ENCODE results near the gene AGMO.
A peak's percentile ranks its signal among the peaks of the same experiment; 100 is the strongest.

AGMO gene

DNA sequence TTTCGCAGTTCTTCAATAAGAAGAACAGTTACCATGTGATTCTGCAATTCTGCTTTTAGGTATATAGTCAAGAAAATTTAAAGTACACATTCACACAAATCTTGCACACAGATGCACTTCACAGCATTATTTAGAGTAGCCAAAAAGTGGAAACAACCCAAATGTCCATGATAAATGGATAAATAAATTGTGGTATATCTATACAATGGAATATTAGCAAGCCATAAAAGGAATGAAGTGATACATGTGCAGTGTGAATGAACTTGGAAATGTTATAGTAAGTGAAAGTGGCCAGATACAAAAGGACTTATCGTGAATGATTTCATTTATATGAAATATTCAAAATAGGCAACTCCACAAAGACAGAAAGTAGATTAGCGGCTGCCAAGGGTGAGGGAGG, 109.1 kb downstream of the AGMO start:
- no peak for FAIRE-seq

DNA sequence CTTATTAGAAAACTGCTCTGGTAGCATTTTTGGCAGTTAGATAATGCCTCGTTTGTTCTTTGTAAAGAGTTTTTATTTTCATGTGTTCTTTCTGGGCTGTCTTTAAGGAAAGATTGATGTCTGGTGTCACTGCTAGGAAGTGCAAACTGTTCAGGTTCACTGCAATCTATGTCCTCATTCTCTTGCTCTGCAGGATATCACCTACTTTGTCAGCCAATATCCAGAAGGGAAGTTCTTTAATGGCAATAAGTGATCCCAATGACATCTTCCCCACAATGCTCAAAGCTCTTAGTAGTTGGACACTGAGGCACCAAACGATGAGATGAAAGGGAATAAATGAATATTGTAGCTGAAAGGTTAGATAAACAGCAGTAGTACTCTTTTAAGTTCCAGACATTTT, 115.1 kb downstream of the AGMO start:
- FAIRE-seq, result no peak

GRCh38 chr7:15446280-15446679, 115.5 kb downstream of the AGMO start:
- no peak for FAIRE-seq

DNA sequence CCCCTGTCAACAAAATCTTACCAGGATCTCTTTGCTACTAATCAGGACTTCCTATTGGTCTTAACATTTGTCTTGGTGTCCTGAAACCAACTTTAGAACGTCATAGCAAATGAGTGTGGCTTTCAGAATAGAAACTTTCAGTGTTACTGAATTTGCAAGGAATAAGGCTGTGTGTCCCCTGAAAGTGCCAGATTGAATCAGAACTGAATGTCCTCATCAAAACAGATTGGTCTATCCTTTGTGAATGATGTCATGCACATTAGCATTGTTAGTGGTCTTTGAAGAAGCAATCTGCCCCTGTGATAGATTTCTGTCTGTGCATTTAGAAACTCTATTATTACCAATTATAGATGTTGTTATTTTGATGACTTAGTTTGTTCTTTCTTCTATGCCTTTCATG, 119.9 kb downstream of the AGMO start:
- FAIRE-seq, result no peak

GRCh38 chr7:15440482-15440881, 121.3 kb downstream of the AGMO start:
- FAIRE-seq, result no peak

- FAIRE-seq, result no peak
Observed at GRCh38 chr7:15439853-15440252, 122.0 kb downstream of the AGMO start.

GRCh38 chr7:15433151-15433550, 128.7 kb downstream of the AGMO start:
- FAIRE-seq, result no peak

DNA sequence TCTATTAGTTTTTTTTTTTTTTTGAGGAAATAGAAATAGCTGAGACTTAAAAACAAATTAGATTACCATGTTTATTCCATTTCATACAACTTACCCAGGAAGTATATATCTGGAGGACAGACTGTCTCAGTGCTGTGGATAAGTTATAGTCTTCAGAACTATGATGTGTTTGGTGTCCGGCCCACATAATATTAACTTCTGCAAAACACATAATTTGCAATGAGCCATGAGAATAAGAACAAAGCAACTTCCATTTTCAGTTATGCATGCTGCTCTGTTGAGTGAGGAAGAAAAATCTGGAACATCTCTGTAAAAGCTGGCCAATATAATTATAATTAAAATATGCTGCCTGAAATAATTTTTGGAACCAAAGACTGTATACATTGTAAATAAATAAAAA, 130.9 kb downstream of the AGMO start:
- no peak for FAIRE-seq

GRCh38 chr7:15430191-15430590, 131.6 kb downstream of the AGMO start:
- no peak for FAIRE-seq

GRCh38 chr7:15424468-15424867, 137.3 kb downstream of the AGMO start:
- FAIRE-seq, result no peak

GRCh38 chr7:15419596-15419995, 142.2 kb downstream of the AGMO start:
- no peak for FAIRE-seq

DNA sequence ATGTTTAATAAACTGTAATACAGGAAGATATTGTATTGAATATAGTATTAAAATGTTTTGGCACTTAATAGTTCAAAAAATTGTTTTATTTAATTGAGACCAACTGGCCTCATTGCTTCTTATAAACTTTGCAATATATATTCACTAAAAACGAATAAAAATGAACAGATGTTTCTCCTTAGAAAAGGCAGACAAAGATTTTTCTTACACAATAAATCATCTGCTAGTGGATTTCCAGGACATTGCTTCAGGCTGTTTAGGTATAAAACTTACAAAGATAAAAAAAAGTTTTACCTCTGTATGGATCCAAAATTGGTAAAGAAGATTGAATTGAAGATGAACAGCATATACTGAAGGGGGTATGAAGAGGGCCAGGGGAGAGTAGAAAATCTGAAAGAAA, 143.6 kb downstream of the AGMO start:
- no peak for FAIRE-seq

- FAIRE-seq, result no peak
Observed at GRCh38 chr7:15417341-15417988, 144.3 kb downstream of the AGMO start.

- FAIRE-seq, result no peak
Observed at GRCh38 chr7:15411019-15411418, 150.8 kb downstream of the AGMO start.

- FAIRE-seq, result no peak
Observed at GRCh38 chr7:15407910-15408309, 153.9 kb downstream of the AGMO start.

DNA sequence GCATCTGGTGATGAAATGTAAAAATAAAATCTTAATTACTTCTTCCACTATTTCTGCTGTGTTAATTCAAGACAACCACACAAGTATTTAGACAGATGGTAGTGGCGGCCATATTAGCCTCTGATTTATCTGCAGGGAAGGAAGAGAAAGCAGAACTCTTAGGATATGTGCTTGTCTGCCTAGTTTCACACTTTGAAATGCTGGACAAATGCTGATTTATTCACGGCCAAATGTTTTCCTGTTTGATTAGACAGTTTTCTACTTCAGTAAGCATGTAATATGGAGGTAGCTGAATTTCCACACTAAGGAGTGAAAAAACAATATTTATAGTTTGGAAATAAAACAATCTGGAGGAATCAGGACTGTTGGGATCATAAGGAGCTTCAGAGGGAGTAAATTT, 158.1 kb downstream of the AGMO start:
- no peak for FAIRE-seq

- no peak for FAIRE-seq
Observed at GRCh38 chr7:15403315-15403714, 158.5 kb downstream of the AGMO start.

- peak; percentile 45 for FAIRE-seq
Observed at GRCh38 chr7:15402436-15403136, 159.2 kb downstream of the AGMO start.

GRCh38 chr7:15400440-15400839, 161.4 kb downstream of the AGMO start:
- FAIRE-seq, result no peak

- no peak for FAIRE-seq
Observed at GRCh38 chr7:15399441-15399840, 162.4 kb downstream of the AGMO start.

DNA sequence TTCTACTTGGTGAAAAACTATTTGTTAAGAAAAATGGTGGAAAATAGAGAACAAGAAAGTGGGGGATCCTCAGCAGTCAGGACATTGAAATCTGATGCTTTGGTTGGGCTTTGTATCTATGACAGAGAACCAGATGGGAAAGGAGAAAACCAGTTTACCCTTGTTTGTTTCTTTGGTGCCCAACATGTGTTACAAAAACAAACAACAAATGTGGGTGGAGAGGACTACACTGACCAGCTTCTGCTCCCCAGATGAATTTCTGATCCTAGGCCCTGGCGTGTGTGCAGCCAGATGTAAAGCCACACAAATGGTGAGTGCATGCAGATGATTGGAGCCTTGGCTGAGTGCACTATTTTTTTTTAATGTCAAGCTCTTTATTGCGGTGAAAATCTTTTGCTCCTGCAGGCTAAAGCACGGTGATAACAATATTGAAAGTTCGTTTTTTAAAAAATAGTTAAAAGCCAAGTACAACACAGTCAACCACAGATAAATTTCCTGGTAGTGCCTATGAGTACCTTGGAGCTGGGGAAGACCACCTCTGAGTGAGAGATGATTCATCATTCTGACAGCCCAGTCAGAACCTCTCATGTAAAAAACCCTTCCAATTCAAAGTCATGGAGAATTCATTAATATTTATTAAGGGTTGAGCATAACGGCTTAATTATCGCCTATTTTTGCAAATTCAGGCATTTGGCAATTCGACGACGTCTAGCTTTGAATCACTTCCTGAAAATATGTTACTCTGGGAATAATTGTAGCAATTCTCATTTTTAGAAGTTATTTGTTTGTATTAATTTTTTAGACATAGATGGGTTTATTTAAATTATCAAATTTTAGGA, 163.7 kb downstream of the AGMO start:
- FAIRE-seq, result no peak

DNA sequence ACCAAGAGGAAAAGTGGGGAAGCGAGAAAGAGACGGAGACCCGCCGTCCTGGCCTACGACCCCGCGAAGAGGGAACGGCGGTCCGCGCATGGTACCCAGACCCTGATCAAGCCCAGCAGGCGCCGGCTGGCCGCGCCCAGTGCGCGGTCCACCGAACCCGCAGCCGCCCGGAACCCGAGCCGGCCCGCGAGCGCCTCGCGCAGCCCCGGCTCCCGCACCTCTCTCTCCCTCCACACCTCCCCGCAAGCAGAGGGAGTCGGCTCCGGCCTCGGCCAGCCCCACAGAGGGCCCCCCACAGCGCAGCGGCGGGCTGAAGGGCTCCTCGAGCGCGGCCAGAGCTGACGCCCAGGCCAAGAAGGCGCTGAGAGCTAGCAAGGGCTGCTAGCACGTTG, 164.7 kb downstream of the AGMO start:
- FAIRE-seq, result no peak

GRCh38 chr7:15396210-15397158, 165.3 kb downstream of the AGMO start:
- FAIRE-seq, result no peak

Data from TTC549 (cell line).